Measurements from ENCODE around the gene TMEM91.

The TMEM91 gene

GRCh38 chr19:41411100-41411967, 35.0 kb downstream of the TMEM91 start:
- no peak for DNase-seq (ENCODE audit: low read depth)

- no peak for DNase-seq (ENCODE audit: low read depth)
Measured at GRCh38 chr19:41411968-41412265, 35.6 kb downstream of the TMEM91 start.

- no peak for DNase-seq (ENCODE audit: low read depth)
Measured at GRCh38 chr19:41412953-41413352, 36.6 kb downstream of the TMEM91 start.

- DNase-seq (ENCODE audit: low read depth), result no peak
Measured at GRCh38 chr19:41413947-41414346, 37.6 kb downstream of the TMEM91 start.

- no peak for DNase-seq (ENCODE audit: low read depth)
Measured at GRCh38 chr19:41414461-41414860, 38.1 kb downstream of the TMEM91 start.

GRCh38 chr19:41415154-41415571, 38.8 kb downstream of the TMEM91 start:
- no peak for DNase-seq (ENCODE audit: low read depth)

GRCh38 chr19:41416194-41416674, 39.9 kb downstream of the TMEM91 start:
- DNase-seq (ENCODE audit: low read depth), result no peak

GRCh38 chr19:41420101-41420880, 44.0 kb downstream of the TMEM91 start:
- no peak for DNase-seq (ENCODE audit: low read depth)

GRCh38 chr19:41421314-41421713, 45.0 kb downstream of the TMEM91 start:
- no peak for DNase-seq (ENCODE audit: low read depth)

GRCh38 chr19:41421973-41422372, 45.6 kb downstream of the TMEM91 start:
- DNase-seq (ENCODE audit: low read depth), result no peak

GRCh38 chr19:41422456-41422855, 46.1 kb downstream of the TMEM91 start:
- no peak for DNase-seq (ENCODE audit: low read depth)

GRCh38 chr19:41422955-41423354, 46.6 kb downstream of the TMEM91 start:
- DNase-seq (ENCODE audit: low read depth), result no peak

GRCh38 chr19:41424335-41425173, 48.2 kb downstream of the TMEM91 start:
- DNase-seq (ENCODE audit: low read depth), result no peak

- no peak for DNase-seq (ENCODE audit: low read depth)
Measured at GRCh38 chr19:41425174-41426115, 49.1 kb downstream of the TMEM91 start.

- no peak for DNase-seq (ENCODE audit: low read depth)
Measured at GRCh38 chr19:41426116-41426841, 49.9 kb downstream of the TMEM91 start.

- peak; percentile 8 for DNase-seq (ENCODE audit: low read depth)
Measured at GRCh38 chr19:41426952-41427646, 50.8 kb downstream of the TMEM91 start, which contains the start of gene B3GNT8. Gene B3GNT8 (minus strand): TSS chr19:41427374. CDS start chr19:41426778, 596 bp downstream.

- peak; percentile 13 for DNase-seq (ENCODE audit: low read depth)
Measured at GRCh38 chr19:41427647-41428480, 51.5 kb downstream of the TMEM91 start.

GRCh38 chr19:41428481-41428859, 52.1 kb downstream of the TMEM91 start:
- DNase-seq (ENCODE audit: low read depth), result no peak

GRCh38 chr19:41430922-41431321, 54.6 kb downstream of the TMEM91 start:
- DNase-seq (ENCODE audit: low read depth), result no peak

Data from stimulated activated CD8-positive, alpha-beta memory T cell treated with anti-CD3 and anti-CD28 coated beads, Interleukin-15, amount 100 ng/mL, for 24 hours (primary cell).